Epithelial cell of esophagus (primary cell): ENCODE data around the gene RALBP1.

ENCODE experiments used
- DNase-seq: peaks from one replicate; pipeline ENCODE4 v3.0.0; 2010; ENCODE audit warnings: low read depth
- H3K4me3 ChIP-seq: 2 replicates; pipeline ENCODE4 v1.5.1; 2011; ENCODE audit warnings: mild to moderate bottlenecking, low read length, control low read depth
- TF ChIP-seq, protein P1 (sequence below): IDR thresholded peaks from 2 replicates; pipeline ENCODE4 v1.5.1; 2011; ENCODE audit warnings: low read depth, mild to moderate bottlenecking, low read length, control low read depth, inconsistent platforms; ENCODE audit not compliant: insufficient read depth; ENCODE audit errors: missing control alignments

Gene RALBP1

DNA sequence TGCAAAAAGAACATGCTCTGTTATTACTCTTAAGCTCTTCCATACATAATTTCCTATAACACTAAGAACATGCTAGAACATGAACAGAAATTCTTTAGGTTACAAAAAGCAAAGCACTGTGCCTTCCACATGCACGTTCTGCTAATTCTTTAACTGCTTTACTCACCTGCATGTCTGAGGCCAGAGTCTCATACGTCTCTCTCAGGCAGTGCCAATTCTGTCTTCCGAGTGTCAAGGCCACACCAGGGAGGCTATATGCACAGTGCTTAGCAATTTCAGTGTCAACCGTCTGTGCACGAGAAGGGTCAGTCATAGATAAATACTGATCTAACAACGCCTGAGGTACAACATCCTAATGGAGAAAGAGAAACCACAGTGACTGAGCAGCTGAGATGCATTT, 83.9 kb downstream of the RALBP1 start:
- TF ChIP-seq, protein P1, sequence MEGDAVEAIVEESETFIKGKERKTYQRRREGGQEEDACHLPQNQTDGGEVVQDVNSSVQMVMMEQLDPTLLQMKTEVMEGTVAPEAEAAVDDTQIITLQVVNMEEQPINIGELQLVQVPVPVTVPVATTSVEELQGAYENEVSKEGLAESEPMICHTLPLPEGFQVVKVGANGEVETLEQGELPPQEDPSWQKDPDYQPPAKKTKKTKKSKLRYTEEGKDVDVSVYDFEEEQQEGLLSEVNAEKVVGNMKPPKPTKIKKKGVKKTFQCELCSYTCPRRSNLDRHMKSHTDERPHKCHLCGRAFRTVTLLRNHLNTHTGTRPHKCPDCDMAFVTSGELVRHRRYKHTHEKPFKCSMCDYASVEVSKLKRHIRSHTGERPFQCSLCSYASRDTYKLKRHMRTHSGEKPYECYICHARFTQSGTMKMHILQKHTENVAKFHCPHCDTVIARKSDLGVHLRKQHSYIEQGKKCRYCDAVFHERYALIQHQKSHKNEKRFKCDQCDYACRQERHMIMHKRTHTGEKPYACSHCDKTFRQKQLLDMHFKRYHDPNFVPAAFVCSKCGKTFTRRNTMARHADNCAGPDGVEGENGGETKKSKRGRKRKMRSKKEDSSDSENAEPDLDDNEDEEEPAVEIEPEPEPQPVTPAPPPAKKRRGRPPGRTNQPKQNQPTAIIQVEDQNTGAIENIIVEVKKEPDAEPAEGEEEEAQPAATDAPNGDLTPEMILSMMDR, result no peak
- peak; percentile 77 for DNase-seq
- no peak overlapping the region for H3K4me3 ChIP-seq

DNA sequence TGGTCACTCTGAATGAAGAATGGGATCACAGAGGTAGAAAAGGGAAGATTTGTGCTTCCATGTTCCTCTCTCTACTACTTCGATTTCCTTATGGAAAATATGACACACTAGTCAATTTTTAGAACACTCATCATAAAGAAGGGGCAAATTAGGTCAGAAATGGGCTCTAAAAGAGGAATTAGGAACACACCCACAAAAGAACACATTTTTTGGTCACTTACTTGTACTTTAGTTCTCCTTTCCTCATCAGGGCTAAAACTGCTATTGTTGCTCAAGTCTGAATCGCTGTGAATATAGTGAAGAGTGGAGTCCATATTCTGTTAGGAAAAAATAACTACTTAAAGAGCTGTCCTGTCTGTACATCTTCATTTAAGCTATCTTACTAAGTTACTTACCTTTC, 86.4 kb downstream of the RALBP1 start:
- TF ChIP-seq, protein P1, result no peak
- no peak overlapping the region for H3K4me3 ChIP-seq
- DNase-seq, result no peak

DNA sequence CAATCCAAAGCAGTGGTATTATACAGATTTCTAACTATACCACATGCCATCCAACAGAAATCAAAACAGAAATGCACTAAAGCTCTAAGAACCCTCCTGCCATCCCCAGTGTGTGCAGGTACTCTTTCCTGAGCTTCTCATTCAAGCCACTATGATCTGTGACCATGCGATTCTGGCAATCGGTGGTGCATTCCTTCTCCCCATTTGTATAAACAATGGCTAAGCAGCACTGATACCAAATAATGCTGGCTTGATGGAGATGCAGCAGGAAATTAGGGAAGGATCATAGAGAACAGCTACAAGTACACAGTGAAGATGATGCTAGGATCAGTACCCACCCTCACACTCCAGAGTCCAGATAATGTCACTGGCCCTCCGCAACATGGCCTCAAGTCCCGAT, 87.3 kb downstream of the RALBP1 start:
- TF ChIP-seq, protein P1, result no peak
- no peak overlapping the region for H3K4me3 ChIP-seq
- DNase-seq, result no peak

DNA sequence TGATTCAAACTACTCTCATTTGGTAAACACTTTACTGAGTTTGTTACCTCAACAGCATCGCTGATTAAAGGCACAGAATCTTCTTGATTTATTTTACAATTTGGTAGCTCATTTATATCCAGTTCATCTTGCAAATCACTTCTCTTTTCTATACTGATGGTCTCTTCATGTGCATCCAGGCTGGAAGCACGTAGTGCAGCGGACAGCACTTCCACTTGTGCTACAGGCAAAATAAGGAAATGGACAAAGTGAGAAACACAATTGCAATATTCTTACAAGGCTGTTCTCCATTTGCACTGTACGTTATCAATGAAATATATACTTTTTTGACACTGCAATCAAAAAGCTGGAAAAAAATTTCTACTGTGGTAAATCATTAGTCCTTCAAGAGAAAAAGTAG, 88.0 kb downstream of the RALBP1 start:
- TF ChIP-seq, protein P1, result no peak
- DNase-seq, result no peak
- H3K4me3 ChIP-seq, result no peak overlapping the region

DNA sequence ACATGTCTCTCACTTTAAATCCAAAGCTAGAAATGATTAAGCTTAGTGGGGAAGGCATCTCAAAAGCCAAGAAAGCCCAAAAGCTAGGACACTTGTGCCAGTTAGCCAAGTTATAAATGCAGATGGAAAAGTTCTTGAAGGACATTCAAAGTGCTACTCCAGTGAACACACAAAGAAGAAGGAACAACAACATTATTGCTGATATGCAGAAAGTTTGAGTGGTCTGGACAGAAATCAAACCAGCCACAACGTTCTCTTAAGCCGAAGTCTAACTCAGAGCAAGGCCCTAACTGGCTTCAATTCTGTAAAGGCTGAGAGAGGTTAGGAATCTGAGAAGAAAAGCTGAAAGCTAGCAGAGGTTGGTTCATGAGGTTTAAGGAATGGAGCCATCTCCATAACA, 90.1 kb downstream of the RALBP1 start:
- TF ChIP-seq, protein P1, result no peak
- H3K4me3 ChIP-seq, result no peak overlapping the region
- no peak for DNase-seq

DNA sequence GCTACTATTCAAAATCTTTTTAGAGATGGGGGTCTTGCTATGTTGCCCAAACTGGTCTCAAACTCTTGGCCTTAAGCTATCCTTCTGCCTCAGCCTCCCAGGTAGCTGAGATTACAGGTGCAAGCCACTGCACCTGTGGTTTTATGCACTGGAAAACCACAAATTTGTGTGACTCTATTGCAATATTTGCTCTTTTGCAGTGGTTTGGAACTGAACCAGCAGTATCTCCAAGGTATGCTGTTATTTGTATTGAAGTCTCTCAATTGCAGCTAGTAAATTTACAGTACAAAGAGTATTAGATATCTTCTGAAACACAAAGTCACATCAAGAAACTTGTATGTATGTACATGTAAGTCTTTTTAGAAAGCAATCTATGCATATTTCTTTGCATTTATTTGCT, 92.9 kb downstream of the RALBP1 start:
- DNase-seq, result no peak
- H3K4me3 ChIP-seq, result no peak overlapping the region
- TF ChIP-seq, protein P1, result no peak

DNA sequence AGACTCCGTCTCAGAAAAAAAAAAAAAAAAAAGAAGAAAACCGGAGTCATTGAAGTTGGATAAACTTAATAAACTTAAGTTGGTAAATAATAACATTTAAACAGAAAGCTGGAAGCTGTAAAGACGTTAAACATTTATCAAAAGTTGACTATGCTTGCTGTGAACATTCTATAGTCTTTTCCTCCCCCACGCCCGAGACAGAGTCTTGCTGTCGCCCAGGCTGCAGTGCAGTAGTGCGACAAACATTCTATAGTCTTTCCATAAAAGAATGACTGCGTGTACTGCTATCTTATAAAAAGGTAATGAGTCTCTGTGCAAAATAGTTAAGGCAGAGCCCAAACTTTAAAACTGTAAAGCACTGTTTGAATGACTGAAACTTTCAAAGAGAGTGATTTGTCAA, 93.9 kb downstream of the RALBP1 start:
- TF ChIP-seq, protein P1, result no peak
- H3K4me3 ChIP-seq, result no peak overlapping the region
- DNase-seq, result no peak
